Hepatocyte (in vitro differentiated cells): ENCODE results near the gene GPC2.

ENCODE experiments used
- CTCF ChIP-seq: fragments of 200-600 bp; sonication (generic); IDR thresholded peaks from 2 replicates; pipeline ENCODE4 v1.5.1; 2016; ENCODE audit warnings: antibody characterized with exemption, mild to moderate bottlenecking; ENCODE audit not compliant: poor library complexity
- EZH2 ChIP-seq: fragments of 200-600 bp; sonication (generic); IDR thresholded peaks from 2 replicates; pipeline ENCODE4 v1.6.1; 2016; ENCODE audit warnings: antibody characterized with exemption, mild to moderate bottlenecking, borderline replicate concordance
- EZH2phosphoT487 ChIP-seq: fragments of 200-600 bp; sonication (generic); IDR thresholded peaks from one replicate; pipeline ENCODE4 v1.6.1; 2018; ENCODE audit warnings: antibody characterized with exemption, mild to moderate bottlenecking, low read depth, moderate library complexity; ENCODE audit not compliant: unreplicated experiment, severe bottlenecking

DNA sequence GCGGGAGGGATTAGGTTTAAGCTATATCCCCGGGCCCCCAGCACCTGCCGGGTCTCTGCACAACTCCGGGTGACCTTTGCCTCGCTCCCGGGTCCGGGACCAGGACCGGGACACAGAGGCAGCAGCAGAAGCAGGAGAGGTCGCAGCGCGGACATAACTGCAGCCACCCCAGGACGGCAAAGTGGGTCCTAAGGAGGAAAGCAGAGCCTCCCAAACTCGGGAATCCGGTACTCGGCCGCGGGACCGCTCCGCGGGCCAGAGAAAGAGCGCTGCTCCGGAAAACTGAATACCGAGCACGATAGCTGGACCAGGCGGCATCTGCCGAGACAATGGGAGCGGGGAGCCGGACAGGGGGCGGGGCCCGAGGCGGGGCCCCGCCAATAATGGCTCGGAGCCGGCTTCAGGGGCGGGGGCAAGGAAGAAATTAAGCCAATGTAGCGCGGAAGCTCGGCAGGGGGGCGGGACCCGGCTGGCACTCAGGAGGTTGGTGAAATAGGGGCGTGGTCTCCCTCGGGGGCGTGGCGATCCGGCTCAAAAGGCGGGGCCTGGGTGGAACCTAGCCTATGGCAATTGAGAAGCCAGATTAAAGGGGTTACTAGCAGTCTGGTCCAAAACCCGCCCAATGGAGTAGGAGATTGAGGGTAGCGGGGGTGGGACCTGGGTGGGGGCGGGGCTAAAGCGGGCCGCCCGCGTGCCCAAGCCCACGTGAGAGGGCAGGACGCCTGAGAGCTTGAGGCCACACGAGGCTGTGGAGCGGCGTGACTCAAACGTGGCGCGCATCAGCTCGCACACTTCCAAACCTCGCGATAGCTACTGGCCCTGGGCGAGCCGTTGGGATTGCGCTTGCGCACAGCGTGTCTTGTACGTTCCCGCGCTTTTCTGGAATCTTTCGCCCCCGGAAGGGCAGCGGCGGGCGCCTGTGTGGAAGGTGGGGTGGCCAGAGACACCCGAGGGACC, at the start of gene GPC2, which contains the start of gene STAG3:
- TF ChIP-seq EZH2, result no peak
- TF ChIP-seq CTCF, result no peak
- no peak for TF ChIP-seq EZH2phosphoT487
